Gastroesophageal sphincter (tissue), 4 donors: ENCODE results near the gene PLCH2. TPM values are rescaled to one million over a fixed set of nuclear protein-coding genes. Genes with fewer than 3 reads are reported as not detected.
"Not testable (repeated sequence)": the region's sequence is repeated elsewhere in the genome, so short reads cannot be mapped to it uniquely, and the experiment has no call there.

Experiments used
- ATAC-seq: fragments of 150-250 bp; one replicate; pipeline ENCODE4 v1.9.1; 2016; ENCODE audit warnings: mild to moderate bottlenecking, moderate library complexity
- H3K27ac ChIP-seq, 4 donors: fragments of 200-600 bp; sonication (generic) in 3 of 4; 1 replicate in 3 of 4; 2 replicates in 1 of 4; pipeline ENCODE4 v1.5.1; 2016 to 2019
- H3K27me3 ChIP-seq: fragments of 200-600 bp; sonication (generic); one replicate; pipeline ENCODE4 v1.5.1; 2019
- H3K36me3 ChIP-seq, 2 donors: fragments of 200-600 bp; sonication (generic); one replicate each; pipeline ENCODE4 v1.5.1; 2019; ENCODE audit warnings: control low read depth in 1 of 2
- H3K4me1 ChIP-seq, 3 donors: fragments of 200-600 bp; sonication (generic); 1 replicate in 2 of 3; 2 replicates in 1 of 3; pipeline ENCODE4 v1.5.1; 2016 to 2019; ENCODE audit warnings: control low read depth in 2 of 3
- H3K4me3 ChIP-seq, 2 donors: fragments of 200-600 bp; sonication (generic); one replicate each; pipeline ENCODE4 v1.5.1; 2019; ENCODE audit warnings: mild to moderate bottlenecking in 1 of 2, moderate library complexity in 1 of 2
- H3K9me3 ChIP-seq, 3 donors: fragments of 200-600 bp; sonication (generic); one replicate each; pipeline ENCODE4 v1.5.1; 2017 to 2019; ENCODE audit warnings: control low read depth in 2 of 3
- CTCF ChIP-seq, 4 experiments: fragments of 200-600 bp in 2 of 4; fragments of 450-650 bp in 2 of 4; sonication (generic) in 1 of 4; IDR thresholded peaks; one replicate each; pipeline ENCODE4 v1.5.1; 2017 to 2019; ENCODE audit warnings: antibody characterized with exemption in 4 of 4, mild to moderate bottlenecking in 2 of 4, moderate library complexity in 2 of 4
- EP300 ChIP-seq: sonication (generic); formaldehyde crosslinking; IDR thresholded peaks from one replicate; pipeline ENCODE4 v1.6.1; 2017; ENCODE audit warnings: antibody characterized with exemption, mild to moderate bottlenecking
- POLR2A ChIP-seq, 2 donors: fragments of 450-650 bp; IDR thresholded peaks; one replicate each; pipeline ENCODE4 v1.6.1; 2017; ENCODE audit warnings: antibody characterized with exemption in 2 of 2, mild to moderate bottlenecking in 2 of 2, moderate library complexity in 1 of 2
- POLR2AphosphoS5 ChIP-seq: sonication (generic); formaldehyde crosslinking; IDR thresholded peaks from one replicate; pipeline ENCODE4 v1.6.1; 2017; ENCODE audit warnings: antibody characterized with exemption
- WGBS, 2 donors: methylation state at CpG; one replicate each; pipeline ENCODE4 v1.1.5; 2018; ENCODE audit warnings: low coverage in 1 of 2; 5-methylcytosine and 5-hydroxymethylcytosine counted together
- total RNA-seq, 4 donors: library from RNA; depleted of rRNA; stranded (reverse); fragments of >200 nt; gene quantifications; one replicate each; pipeline ENCODE4 v1.1.0, GENCODE V29; 2016

The PLCH2 gene
- total RNA-seq, 4 donors from 2014 or later = under 0.01 to 0.72 (median 0.15) TPM

- peaks cover 91% of the 10 kb centered on the region for H3K27me3 ChIP-seq
Observed at GRCh38 chr1:2437617-2438016, 38.5 kb upstream of the PLCH2 start.

DNA sequence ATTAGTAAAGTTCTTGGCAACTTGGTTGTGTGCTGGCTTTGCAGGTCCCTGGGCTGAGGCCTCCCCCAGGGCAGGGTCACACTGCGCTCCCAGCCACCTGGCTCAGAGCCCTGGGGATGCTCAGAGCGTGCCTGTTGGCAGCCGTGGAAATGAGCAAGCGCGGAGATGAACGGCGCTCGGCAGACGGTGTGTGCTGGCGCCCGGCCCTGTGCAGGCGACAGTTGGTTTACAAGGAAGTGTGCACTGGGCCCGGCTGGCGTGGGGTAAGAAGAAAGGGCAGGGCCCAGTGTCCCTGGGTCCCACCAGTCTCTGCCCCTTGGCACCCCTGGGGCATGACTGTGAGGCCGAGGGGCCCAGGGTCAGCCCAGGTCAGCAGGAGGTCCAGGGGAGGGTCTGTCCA is 38.1 kb upstream of the PLCH2 start:
- no peak overlapping the region for H3K27ac ChIP-seq
- ATAC-seq = no peak
- H3K27me3 ChIP-seq = peaks cover 91% of the 10 kb centered on the region
- H3K4me1 ChIP-seq = peaks cover 0 to under 1% (median 0%) of the 10 kb centered on the region in 3 donors
- no peaks in the 10 kb centered on the region for H3K9me3 ChIP-seq
- no peak overlapping the region for H3K4me3 ChIP-seq
- H3K36me3 ChIP-seq = no peaks in the 10 kb centered on the region
- TF ChIP-seq CTCF (IDR thresholded peaks at IDR 0.05) = no peak
- TF ChIP-seq EP300 = no peak
- no peak for TF ChIP-seq POLR2A (IDR thresholded peaks at IDR 0.05)
- TF ChIP-seq POLR2AphosphoS5 = no peak
- 64 to 80% methylated on average over 2 to 5 of the region's 15 CpGs for WGBS, 2 donors

More at GRCh38 chr1:2437617-2438016, 38.5 kb upstream of the PLCH2 start:
- Histone ChIP-seq H3K27ac (no peak overlapping the region), H3K36me3 (no peaks in the 10 kb centered on the region), H3K4me1 (no peaks in the 10 kb centered on the region), H3K4me3 (no peak overlapping the region), H3K9me3 (no peaks in the 10 kb centered on the region)
- WGBS, 2 donors = 72 to 75% methylated on average over 8 to 12 of the region's 15 CpGs
- TF ChIP-seq EP300 (no peak), CTCF (IDR thresholded peaks at IDR 0.05) (no peak), POLR2AphosphoS5 (no peak), POLR2A (IDR thresholded peaks at IDR 0.05) (no peak)
- no peak for ATAC-seq

GRCh38 chr1:2438641-2439040 is 37.4 kb upstream of the PLCH2 start:
- Histone ChIP-seq H3K9me3 (no peaks in the 10 kb centered on the region), H3K27ac (no peak overlapping the region), H3K27me3 (peaks cover 91% of the 10 kb centered on the region), H3K4me1 (peaks cover 0 to 4% (median 0%) of the 10 kb centered on the region in 3 donors), H3K36me3 (no peaks in the 10 kb centered on the region), H3K4me3 (no peak overlapping the region)
- ATAC-seq = no peak
- TF ChIP-seq CTCF (IDR thresholded peaks at IDR 0.05) = no peak
- TF ChIP-seq EP300 = no peak
- WGBS, 2 donors = 86% methylated on average over 4 of the region's 14 CpGs; no CpG with 5 or more reads in 1 of the 2 donors

DNA sequence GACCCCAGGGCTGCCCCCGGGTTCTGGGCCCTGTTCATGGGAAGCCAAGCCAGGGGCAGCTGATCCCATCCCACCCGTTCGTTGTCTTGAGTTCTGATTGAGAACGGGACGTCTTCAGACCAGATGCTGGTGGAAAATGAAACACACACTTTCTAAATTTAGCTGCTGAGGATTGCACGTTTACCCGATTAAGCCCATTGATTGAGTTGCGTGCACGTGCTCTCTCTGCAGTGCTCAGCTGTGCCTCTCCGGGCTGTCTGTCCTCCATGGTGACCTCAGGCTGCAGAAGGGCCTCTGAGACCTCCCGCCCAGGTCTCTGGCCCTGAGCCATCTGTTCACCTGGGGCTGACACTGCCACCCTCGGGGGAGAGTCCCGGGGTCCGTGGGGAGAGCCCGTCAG is 36.7 kb upstream of the PLCH2 start:
- Histone ChIP-seq H3K36me3 (no peaks in the 10 kb centered on the region), H3K27me3 (peaks cover 91% of the 10 kb centered on the region), H3K27ac (no peak overlapping the region), H3K4me3 (no peak overlapping the region), H3K9me3 (no peaks in the 10 kb centered on the region), H3K4me1 (peaks cover 0 to 9% (median 0%) of the 10 kb centered on the region in 3 donors)
- 42% methylated on average over 6 of the region's 15 CpGs; no CpG with 5 or more reads in 1 of the 2 donors for WGBS, 2 donors
- TF ChIP-seq EP300 (no peak), POLR2AphosphoS5 (no peak), CTCF (IDR thresholded peaks at IDR 0.05) (no peak), POLR2A (IDR thresholded peaks at IDR 0.05) (no peak)
- ATAC-seq = no peak

- not testable (repeated sequence) for H3K4me3 ChIP-seq, H3K27ac ChIP-seq, H3K4me1 ChIP-seq, H3K36me3 ChIP-seq, ATAC-seq, H3K9me3 ChIP-seq
- H3K27me3 ChIP-seq = peaks cover 91% of the 10 kb centered on the region
- WGBS, 2 donors = 98% methylated on average over 14 to 15 of the region's 23 CpGs
Observed at GRCh38 chr1:2440346-2440745, 35.7 kb upstream of the PLCH2 start.
